Measurements from ENCODE around the gene PDCD7. TPM values are rescaled to one million over a fixed set of nuclear protein-coding genes. Genes with fewer than 3 reads are reported as not detected.

PDCD7 gene
- total RNA-seq, 1 donor from 2014 or later: 16.6 TPM

GRCh38 chr15:65092911-65093792 lies 40.5 kb downstream of the PDCD7 start:
- DNase-seq (ENCODE audit: extremely low read depth, low read depth, low spot score): no peak

GRCh38 chr15:65091946-65092770 lies 41.5 kb downstream of the PDCD7 start:
- DNase-seq (ENCODE audit: extremely low read depth, low read depth, low spot score): no peak

- DNase-seq (ENCODE audit: extremely low read depth, low read depth, low spot score): no peak
Measured at GRCh38 chr15:65089206-65089824, 44.3 kb downstream of the PDCD7 start.

- DNase-seq (ENCODE audit: extremely low read depth, low read depth, low spot score): no peak
Measured at GRCh38 chr15:65088643-65089021, 45.0 kb downstream of the PDCD7 start.

- no peak for DNase-seq (ENCODE audit: extremely low read depth, low read depth, low spot score)
Measured at GRCh38 chr15:65087873-65088642, 45.5 kb downstream of the PDCD7 start.

GRCh38 chr15:65087411-65087810 lies 46.2 kb downstream of the PDCD7 start:
- no peak for DNase-seq (ENCODE audit: extremely low read depth, low read depth, low spot score)

- DNase-seq (ENCODE audit: extremely low read depth, low read depth, low spot score): no peak
Measured at GRCh38 chr15:65086680-65087111, 46.9 kb downstream of the PDCD7 start.

- DNase-seq (ENCODE audit: extremely low read depth, low read depth, low spot score): no peak
Measured at GRCh38 chr15:65085990-65086679, 47.5 kb downstream of the PDCD7 start.

DNA sequence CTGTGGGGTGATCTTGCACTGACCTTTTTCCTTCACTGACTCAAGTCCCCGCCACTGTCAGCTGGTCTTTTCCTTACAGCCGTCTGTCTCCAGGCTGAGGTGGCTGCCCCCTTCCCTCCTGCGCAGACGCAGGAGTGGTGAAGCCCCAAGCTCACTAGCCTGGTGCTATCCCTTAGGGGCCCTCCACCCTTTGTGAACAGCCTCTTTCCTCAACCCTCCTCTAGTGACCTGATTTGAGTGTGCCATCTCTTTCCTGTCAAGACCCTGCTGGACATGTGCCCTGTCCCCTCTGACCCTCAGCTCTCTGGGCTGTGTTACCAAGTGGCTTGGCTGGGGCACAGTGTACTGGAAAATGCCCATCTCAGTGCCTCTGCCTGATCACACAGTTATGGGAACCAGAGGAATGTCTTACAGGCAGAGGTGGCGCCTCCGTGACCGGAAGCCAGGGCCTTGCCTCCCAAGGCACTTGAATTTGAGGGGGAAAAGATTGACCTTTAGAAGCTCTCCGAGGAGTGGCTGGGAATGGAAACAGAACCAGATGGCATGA lies 48.3 kb downstream of the PDCD7 start:
- no peak for DNase-seq (ENCODE audit: extremely low read depth, low read depth, low spot score)

- no peak for DNase-seq (ENCODE audit: extremely low read depth, low read depth, low spot score)
Measured at GRCh38 chr15:65084500-65085206, 49.0 kb downstream of the PDCD7 start.

DNA sequence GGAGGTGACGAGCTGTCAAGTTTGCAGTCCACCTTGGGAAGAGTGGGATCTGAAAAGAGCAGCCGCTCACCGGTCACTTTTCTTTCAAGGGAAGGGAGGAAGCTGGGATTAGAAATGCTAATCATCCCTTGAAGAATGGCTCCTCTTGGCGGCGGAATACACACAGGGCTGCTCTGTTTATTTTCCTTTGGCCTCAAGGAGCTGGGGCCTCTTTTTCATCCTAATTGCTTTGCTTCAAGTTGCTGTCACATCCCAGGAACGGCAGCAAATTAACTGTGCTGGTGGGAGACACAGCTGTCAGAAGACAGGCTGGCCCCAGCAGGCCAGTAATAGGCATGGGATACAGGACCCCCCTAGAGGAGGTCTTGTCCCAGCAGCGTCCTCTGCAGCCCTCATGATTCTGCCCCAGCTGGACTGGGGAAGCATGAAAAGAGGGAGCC lies 50.3 kb downstream of the PDCD7 start:
- DNase-seq (ENCODE audit: extremely low read depth, low read depth, low spot score): no peak

GRCh38 chr15:65082303-65082953 lies 51.2 kb downstream of the PDCD7 start:
- no peak for DNase-seq (ENCODE audit: extremely low read depth, low read depth, low spot score)

DNA sequence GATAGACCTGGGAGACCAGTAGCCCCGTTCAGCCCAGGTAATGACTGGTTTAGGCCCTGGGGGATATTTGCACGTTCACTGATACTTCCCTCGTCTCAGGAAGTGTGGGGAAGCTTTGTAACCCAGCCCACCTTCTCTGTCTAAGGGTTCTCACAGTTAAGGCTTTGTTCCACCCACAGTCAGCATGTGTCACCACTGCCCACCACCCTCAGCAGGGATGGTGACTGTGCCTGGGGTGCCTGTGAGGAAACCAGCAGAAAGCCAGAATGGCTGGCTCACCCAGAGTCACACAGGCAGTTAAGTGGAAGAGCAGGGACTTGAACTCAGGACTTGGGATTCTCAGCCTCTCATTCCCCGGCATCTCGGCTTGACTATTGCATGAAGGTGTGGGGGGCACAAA lies 51.9 kb downstream of the PDCD7 start:
- no peak for DNase-seq (ENCODE audit: extremely low read depth, low read depth, low spot score)

DNA sequence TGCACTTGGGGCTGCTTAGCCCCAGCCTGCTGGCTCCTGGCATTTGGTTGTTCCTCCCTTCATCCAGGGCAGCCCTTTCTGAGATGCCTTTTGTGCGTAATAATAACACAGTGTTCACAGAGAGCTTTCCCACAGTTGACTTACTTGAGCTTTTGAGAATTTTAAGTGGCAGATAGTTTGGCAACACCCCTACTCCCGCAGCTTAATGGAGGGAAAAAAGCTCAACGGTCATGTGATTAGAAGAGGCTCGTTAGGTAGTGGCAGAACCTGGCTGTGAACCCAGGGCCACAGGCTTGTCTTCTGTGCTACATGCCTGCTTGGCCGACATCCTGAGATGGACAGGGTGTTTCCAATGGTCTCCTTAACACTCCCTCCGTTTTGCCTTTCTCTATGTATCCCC lies 52.3 kb downstream of the PDCD7 start:
- no peak for DNase-seq (ENCODE audit: extremely low read depth, low read depth, low spot score)

DNA sequence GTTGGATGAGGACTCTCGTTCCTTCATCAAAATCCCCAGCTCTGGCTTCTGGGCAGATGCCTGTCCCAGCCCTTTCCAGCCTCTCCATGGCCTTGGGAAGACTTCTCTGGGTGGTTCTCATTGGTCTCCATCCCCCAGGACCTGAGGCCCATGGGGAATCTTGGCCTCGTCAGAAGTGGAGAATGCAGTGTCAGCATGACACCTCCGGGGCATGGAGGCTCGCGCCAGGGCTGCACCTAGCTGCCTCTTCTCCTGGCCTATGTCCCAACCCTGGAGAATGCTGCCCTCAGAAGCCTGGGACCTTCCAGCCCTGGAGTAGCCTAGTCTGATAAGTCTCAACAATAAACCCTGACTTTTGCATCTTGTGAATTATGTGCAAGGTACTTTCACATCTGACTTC lies 54.0 kb downstream of the PDCD7 start:
- no peak for DNase-seq (ENCODE audit: extremely low read depth, low read depth, low spot score)

- DNase-seq (ENCODE audit: extremely low read depth, low read depth, low spot score): no peak
Measured at GRCh38 chr15:65077981-65078352, 55.6 kb downstream of the PDCD7 start.

DNA sequence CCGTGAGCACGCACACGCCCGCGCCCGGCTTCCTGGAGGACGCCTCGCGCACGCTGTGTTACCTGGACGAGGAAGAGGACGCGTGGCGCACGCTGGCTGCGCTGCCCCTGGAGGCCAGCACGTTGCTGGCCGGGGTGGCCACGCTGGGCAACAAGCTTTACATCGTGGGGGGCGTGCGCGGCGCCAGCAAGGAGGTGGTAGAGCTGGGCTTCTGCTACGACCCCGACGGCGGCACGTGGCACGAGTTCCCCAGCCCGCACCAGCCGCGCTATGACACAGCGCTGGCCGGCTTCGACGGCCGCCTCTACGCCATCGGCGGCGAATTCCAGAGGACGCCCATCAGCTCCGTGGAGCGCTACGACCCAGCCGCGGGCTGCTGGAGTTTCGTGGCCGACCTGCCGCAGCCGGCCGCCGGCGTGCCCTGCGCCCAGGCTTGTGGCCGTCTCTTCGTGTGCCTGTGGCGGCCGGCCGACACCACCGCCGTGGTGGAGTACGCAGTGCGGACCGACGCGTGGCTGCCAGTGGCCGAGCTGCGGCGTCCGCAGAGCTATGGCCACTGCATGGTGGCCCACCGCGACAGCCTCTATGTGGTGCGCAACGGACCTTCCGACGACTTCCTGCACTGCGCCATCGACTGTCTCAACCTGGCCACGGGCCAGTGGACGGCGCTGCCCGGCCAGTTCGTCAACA lies 56.2 kb downstream of the PDCD7 start:
- no peak for DNase-seq (ENCODE audit: extremely low read depth, low read depth, low spot score)

Measured in glomerular endothelial cell (primary cell).